ENCODE measurements around the gene NEK11.
"Not testable (repeated sequence)": the region's sequence is repeated elsewhere in the genome, so short reads cannot be mapped to it uniquely, and the experiment has no call there.

NEK11 gene

DNA sequence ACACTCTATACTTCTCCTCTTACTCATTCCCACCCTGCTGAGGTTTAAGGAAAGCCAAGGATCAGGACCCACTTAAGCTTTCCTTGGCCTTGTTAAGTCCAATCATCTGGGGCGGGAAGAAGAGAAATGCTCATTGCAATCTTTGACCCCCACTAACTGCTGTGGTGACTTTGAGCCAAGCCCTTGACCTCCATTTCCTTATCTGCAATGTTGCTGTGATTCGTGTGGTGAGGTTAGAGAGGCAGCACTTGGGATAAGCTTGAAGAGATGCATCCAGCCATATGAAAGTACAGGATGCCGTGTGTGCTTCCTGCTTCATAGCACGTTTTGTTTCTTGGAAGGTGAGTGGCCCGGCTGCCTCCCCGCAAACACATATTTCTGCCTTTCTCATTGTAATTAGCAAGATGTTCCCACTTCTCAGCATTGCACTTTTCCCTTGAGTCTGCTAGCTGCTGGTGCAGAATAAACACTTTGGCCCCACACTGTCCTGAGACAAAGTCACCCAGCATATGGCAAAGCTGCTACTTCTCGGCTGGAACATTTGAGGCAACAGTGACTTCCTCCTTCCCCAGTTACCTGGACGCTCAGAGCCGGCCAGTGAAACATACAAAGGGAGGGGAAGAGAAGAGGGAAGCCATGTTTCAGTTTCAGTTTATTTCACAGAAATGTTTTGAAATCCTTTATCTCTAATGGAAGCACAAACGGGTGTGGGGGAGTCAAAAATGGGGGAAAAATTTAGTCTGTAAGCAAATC, 344.4 kb downstream of the NEK11 start:
- no peak for TF ChIP-seq ZNF274 (IDR thresholded peaks at IDR 0.05; ENCODE audit: low read depth, low read length)
- TF ChIP-seq SUZ12 (IDR thresholded peaks at IDR 0.05; ENCODE audit: extremely low read depth, insufficient read depth, insufficient read length), result no peak
- TF ChIP-seq YY1 (IDR thresholded peaks at IDR 0.05; ENCODE audit: insufficient read depth, insufficient read length), result no peak
- H3K9ac ChIP-seq (ENCODE audit: insufficient read length, low read depth), result no peak overlapping the region
- H3K27me3 ChIP-seq (ENCODE audit: insufficient read depth, insufficient read length), result no peaks in the 10 kb centered on the region
- H3K9me3 ChIP-seq (ENCODE audit: insufficient read depth, low read length), result no peaks in the 10 kb centered on the region
- H3K4me1 ChIP-seq (ENCODE audit: insufficient read depth, insufficient read length), result no peaks in the 10 kb centered on the region
- no peak overlapping the region for H3K4me3 ChIP-seq (ENCODE audit: insufficient read length, low read depth)
- no peak for DNase-seq (ENCODE audit: low read depth, low spot score)
- peaks cover 25% of the 10 kb centered on the region for H3K36me3 ChIP-seq (ENCODE audit: insufficient read depth, insufficient read length, low read length)

DNA sequence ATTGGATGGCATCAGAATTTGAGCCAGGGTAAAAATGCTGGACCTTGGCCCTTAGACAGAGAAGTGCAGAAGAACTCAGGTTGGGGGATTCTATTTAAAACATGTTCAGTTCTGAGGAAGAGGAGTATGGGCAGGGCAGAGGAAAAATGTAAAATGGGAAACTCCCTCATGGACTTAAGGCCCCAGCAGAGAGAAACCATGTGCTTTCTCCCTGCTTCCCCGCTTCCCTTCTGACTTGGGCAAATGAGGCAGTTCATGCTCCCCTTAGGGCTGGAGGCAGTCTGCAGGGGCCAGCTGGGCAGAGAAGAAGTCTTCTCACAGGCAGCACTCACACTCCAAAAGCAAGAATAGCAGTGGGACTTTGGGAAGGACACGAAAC, 345.0 kb downstream of the NEK11 start:
- H3K4me1 ChIP-seq (ENCODE audit: insufficient read depth, insufficient read length), result no peaks in the 10 kb centered on the region
- TF ChIP-seq SUZ12 (IDR thresholded peaks at IDR 0.05; ENCODE audit: extremely low read depth, insufficient read depth, insufficient read length) (no peak), YY1 (IDR thresholded peaks at IDR 0.05; ENCODE audit: insufficient read depth, insufficient read length) (no peak)
- H3K27me3 ChIP-seq (ENCODE audit: insufficient read depth, insufficient read length), result no peaks in the 10 kb centered on the region
- DNase-seq (ENCODE audit: low read depth, low spot score), result no peak
- H3K9ac ChIP-seq (ENCODE audit: insufficient read length, low read depth), result no peak overlapping the region
- peaks cover 30% of the 10 kb centered on the region for H3K36me3 ChIP-seq (ENCODE audit: insufficient read depth, insufficient read length, low read length)
- H3K9me3 ChIP-seq (ENCODE audit: insufficient read depth, low read length), result no peaks in the 10 kb centered on the region
- no peak overlapping the region for H3K4me3 ChIP-seq (ENCODE audit: insufficient read length, low read depth)

DNA sequence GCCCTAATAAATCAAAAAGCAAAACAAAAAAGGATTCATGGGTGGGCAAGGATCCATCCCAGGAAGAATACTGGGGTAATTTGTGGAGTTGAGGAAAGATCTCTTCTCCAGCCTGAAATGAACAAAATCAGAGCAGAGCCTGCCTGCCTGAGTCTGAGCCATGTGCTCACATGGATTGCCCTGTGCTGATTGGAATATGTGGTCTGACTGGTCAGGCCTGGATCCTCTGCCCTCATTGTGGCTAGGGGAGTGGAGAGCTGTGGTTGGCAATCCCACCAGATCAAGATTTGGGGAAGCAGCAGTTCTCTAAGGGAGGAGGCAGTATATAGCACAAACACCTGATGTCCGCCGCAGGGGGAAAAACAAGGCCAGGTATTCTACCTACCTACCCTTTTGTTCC, 348.1 kb downstream of the NEK11 start:
- TF ChIP-seq ZNF274 (IDR thresholded peaks at IDR 0.05; ENCODE audit: low read depth, low read length), result no peak
- no peak for TF ChIP-seq YY1 (IDR thresholded peaks at IDR 0.05; ENCODE audit: insufficient read depth, insufficient read length)
- no peak for TF ChIP-seq SUZ12 (IDR thresholded peaks at IDR 0.05; ENCODE audit: extremely low read depth, insufficient read depth, insufficient read length)
- no peak overlapping the region for H3K4me3 ChIP-seq (ENCODE audit: insufficient read length, low read depth)
- no peaks in the 10 kb centered on the region for H3K27me3 ChIP-seq (ENCODE audit: insufficient read depth, insufficient read length)
- H3K4me1 ChIP-seq (ENCODE audit: insufficient read depth, insufficient read length), result no peaks in the 10 kb centered on the region
- no peak overlapping the region for H3K9ac ChIP-seq (ENCODE audit: insufficient read length, low read depth)
- H3K9me3 ChIP-seq (ENCODE audit: insufficient read depth, low read length), result no peaks in the 10 kb centered on the region
- no peak for DNase-seq (ENCODE audit: low read depth, low spot score)
- H3K36me3 ChIP-seq (ENCODE audit: insufficient read depth, insufficient read length, low read length), result peaks cover 30% of the 10 kb centered on the region

DNA sequence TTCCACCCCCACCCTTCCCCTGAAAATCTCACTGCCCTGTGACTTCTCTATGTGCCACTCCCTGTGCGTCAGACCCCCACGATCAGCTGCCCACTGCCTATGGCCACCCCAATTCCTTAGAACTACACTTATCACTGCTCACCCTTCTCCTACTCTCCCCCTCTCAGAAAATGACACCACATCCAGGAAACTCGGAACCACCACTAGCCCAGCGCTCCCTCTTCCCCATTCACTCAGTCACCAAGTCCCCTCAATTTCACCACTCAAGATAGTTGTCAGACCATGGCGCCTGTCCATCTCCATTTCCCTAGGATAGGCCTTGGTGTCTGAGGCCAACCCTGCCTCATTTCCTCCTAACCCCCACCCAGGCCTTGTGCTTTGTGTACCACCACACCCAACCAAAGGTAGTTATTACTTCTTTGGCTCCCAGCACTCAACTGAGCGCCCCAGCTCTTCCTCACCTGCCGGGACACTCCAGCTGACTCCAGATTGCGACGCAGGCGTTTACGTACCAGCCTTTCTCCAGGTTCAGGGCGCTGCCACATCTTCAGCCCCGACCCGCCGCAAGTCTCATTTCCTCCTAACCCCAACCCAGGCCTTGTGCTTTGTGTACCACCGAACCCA, 354.3 kb downstream of the NEK11 start:
- DNase-seq (ENCODE audit: low read depth, low spot score); H3K27me3 ChIP-seq (ENCODE audit: insufficient read depth, insufficient read length); H3K9me3 ChIP-seq (ENCODE audit: insufficient read depth, low read length); H3K4me1 ChIP-seq (ENCODE audit: insufficient read depth, insufficient read length): not testable (repeated sequence)
- H3K36me3 ChIP-seq (ENCODE audit: insufficient read depth, insufficient read length, low read length), result peaks cover 37% of the 10 kb centered on the region
- H3K9ac ChIP-seq (ENCODE audit: insufficient read length, low read depth), result peak overlapping the region; percentile 82
- H3K4me3 ChIP-seq (ENCODE audit: insufficient read length, low read depth), result peak overlapping the region; percentile 74

DNA sequence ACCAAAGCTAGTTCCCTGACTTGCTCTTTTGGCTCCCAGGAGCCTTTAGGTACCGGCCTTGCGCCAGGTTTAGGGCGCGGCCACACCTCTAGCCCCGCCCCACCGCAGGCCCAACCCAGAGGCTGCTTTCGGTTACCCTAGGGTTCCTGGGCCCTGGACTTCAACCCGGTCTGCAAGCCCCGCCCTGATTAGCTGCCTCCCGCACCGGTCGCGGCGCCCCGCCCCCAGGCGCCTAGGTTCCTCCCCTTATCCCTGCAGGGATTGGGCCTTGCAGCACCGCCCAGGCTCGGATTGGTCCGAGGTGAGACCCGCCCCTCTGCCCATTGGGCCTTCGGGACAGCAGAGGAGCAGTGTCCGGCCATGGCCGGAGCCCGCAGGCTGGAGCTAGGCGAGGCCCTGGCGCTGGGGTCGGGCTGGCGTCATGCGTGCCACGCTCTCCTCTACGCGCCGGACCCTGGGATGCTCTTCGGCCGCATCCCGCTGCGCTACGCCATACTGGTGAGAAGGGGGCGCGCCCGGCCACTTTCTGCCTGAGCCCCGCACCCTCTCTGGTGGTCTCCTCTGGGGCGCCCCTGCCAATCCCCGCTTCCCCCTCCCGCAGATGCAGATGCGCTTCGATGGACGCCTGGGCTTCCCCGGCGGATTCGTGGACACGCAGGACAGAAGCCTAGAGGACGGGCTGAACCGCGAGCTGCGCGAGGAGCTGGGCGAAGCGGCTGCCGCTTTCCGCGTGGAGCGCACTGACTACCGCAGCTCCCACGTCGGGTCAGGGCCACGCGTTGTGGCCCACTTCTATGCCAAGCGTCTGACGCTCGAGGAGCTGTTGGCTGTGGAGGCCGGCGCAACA, 355.0 kb downstream of the NEK11 start, which contains the start of gene NUDT16:
NUDT16 (plus strand) TSS at position 330 of the 847 bp plus-strand sequence; CDS start at position 361, 31 bp downstream.
- no peak for TF ChIP-seq SUZ12 (IDR thresholded peaks at IDR 0.05; ENCODE audit: extremely low read depth, insufficient read depth, insufficient read length)
- peak; percentile 28 for TF ChIP-seq YY1 (IDR thresholded peaks at IDR 0.05; ENCODE audit: insufficient read depth, insufficient read length)
- Histone ChIP-seq H3K4me3 (ENCODE audit: insufficient read length, low read depth) (peak within 1 kb of the TSS; percentile 97), H3K9me3 (ENCODE audit: insufficient read depth, low read length) (no peaks in the 10 kb centered on the region), H3K4me1 (ENCODE audit: insufficient read depth, insufficient read length) (peaks cover 2% of the 10 kb centered on the region), H3K27me3 (ENCODE audit: insufficient read depth, insufficient read length) (no peaks in the 10 kb centered on the region), H3K36me3 (ENCODE audit: insufficient read depth, insufficient read length, low read length) (peaks cover 38% of the 10 kb centered on the region), H3K9ac (ENCODE audit: insufficient read length, low read depth) (peak within 1 kb of the TSS; percentile 96)
- peak; percentile 98 for DNase-seq (ENCODE audit: low read depth, low spot score)

DNA sequence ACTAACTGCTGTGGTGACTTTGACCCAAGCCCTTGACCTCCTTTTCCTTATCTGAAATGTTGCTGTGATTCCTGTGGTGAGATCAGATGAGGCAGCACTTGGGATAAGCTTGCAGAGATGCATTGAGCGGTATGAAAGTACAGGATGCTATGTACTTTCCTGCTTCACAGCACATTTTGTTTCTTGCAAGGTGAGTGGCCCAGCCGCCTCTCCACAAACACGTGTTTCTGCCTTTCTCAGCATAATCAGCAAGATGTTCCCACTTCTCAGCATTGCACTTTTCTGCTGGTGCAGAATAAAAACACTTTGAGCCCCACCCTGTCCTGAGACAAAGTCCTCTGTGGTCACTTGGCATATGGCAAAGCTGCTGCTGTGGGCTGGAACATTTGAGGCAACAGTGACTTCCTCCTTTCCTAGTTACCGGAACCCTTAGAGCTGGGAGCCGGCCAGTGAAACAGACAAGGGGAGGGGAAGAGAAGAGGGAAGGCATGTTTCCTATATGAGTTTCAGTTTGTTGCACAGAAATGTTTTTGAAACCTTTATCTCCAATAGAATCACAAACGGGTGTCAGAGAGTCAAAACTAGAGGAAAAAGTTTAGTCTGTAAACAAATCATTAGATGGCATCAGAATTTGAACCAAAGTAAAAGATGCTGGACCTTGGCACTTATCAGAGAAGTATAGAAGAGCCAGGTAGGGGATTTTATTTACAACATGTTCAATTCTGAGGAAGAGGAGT, 359.9 kb downstream of the NEK11 start:
- no peak for DNase-seq (ENCODE audit: low read depth, low spot score)

More for the DNA sequence above, 359.9 kb downstream of the NEK11 start:
- Histone ChIP-seq H3K9me3 (ENCODE audit: insufficient read depth, low read length) (no peaks in the 10 kb centered on the region), H3K4me3 (ENCODE audit: insufficient read length, low read depth) (no peak overlapping the region), H3K27me3 (ENCODE audit: insufficient read depth, insufficient read length) (no peaks in the 10 kb centered on the region), H3K9ac (ENCODE audit: insufficient read length, low read depth) (no peak overlapping the region), H3K36me3 (ENCODE audit: insufficient read depth, insufficient read length, low read length) (peaks cover 46% of the 10 kb centered on the region), H3K4me1 (ENCODE audit: insufficient read depth, insufficient read length) (no peaks in the 10 kb centered on the region)
- TF ChIP-seq YY1 (IDR thresholded peaks at IDR 0.05; ENCODE audit: insufficient read depth, insufficient read length), result no peak
- no peak for TF ChIP-seq SUZ12 (IDR thresholded peaks at IDR 0.05; ENCODE audit: extremely low read depth, insufficient read depth, insufficient read length)
- TF ChIP-seq ZNF274 (IDR thresholded peaks at IDR 0.05; ENCODE audit: low read depth, low read length), result no peak

Measured in NT2/D1 (cell line).